ENCODE measurements around the gene CSMD2.

DNA sequence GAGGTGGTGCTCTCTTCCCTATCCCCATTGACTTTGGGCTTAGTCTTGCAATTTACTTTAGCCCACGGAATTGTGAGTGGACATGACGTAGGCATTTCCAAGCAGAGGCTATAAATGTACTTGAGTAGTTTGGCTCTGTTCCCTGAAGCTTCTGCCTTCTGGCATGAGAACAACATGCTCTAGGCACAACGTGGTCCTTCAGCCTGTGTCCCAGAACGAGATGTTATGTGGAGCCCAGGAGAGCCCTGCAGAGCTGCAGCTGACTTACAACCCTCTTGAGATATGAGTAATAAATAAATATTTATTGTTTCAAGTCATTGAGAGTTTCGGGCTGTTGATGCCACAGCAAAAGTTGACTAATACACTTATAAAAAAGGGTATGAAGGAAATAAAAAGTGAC, 406.3 kb downstream of the CSMD2 start:
- TF ChIP-seq, protein P1, sequence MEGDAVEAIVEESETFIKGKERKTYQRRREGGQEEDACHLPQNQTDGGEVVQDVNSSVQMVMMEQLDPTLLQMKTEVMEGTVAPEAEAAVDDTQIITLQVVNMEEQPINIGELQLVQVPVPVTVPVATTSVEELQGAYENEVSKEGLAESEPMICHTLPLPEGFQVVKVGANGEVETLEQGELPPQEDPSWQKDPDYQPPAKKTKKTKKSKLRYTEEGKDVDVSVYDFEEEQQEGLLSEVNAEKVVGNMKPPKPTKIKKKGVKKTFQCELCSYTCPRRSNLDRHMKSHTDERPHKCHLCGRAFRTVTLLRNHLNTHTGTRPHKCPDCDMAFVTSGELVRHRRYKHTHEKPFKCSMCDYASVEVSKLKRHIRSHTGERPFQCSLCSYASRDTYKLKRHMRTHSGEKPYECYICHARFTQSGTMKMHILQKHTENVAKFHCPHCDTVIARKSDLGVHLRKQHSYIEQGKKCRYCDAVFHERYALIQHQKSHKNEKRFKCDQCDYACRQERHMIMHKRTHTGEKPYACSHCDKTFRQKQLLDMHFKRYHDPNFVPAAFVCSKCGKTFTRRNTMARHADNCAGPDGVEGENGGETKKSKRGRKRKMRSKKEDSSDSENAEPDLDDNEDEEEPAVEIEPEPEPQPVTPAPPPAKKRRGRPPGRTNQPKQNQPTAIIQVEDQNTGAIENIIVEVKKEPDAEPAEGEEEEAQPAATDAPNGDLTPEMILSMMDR (conservative IDR thresholded peaks at IDR 0.05; ENCODE audit: low read depth, low read length): no peak
- TF ChIP-seq EZH2 (IDR thresholded peaks at IDR 0.05; ENCODE audit: borderline replicate concordance, low read depth, low read length, poor library complexity, severe bottlenecking): no peak
